ENCODE measurements around the gene DMAC2L.
"Not testable (repeated sequence)": the region's sequence is repeated elsewhere in the genome, so short reads cannot be mapped to it uniquely, and the experiment has no call there.

The DMAC2L gene

DNA sequence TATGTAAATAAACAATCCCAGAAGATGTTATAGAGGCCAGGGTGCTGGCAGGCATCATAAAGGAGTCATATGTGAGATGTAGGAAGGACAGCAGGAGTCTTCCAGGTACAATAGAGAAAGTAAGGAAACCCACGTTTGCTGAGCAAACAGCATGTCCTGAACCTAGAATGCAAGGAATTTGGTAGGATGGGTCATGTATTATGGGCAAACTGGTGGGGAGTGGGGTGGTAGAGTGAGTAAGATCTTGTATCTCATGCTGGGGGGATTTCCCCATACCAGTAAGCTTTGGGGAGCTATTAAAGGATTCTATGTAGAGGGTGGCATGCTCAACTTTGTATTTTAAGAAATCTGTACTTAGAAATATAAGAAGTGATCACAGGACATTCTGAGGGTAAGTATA is 43.6 kb downstream of the DMAC2L start:
- DNase-seq (ENCODE audit: low spot score) = no peak

DNA sequence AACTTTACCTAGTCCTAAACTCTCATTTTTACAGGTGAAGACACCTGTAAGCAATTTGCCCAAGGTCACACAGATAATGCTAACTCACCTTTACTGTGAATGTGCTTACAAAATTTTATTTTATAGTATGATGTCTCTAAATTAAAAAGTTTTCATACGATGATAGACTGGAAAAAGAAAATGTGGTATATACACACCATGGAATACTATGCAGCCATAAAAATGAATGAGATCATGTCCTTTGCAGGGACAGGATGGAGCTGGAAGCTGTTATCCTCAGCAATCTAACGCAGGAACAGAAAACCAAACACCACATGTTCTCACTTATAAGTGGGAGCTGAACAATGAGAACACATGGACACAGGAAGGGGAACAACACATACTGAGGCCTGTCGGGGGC is 44.2 kb downstream of the DMAC2L start:
- not testable (repeated sequence) for DNase-seq (ENCODE audit: low spot score)

DNA sequence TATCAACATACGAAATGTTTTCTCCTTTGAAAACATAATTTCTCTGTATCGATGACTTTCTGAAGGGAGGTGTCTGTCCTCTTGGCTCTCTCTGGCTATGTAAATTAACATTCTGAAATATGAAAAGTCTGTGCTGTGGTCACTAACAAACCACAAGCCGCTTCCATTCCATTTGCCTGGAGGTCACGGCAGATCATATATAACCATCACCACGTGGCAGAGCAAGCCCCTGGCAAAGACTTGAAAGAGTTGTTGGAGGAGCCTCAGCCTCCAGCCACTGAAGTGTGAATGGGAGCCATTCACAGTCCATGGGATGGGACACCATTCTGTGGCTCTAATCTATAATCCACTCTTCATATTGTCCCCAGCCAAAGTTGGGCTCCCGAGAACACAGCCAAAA is 45.0 kb downstream of the DMAC2L start:
- DNase-seq (ENCODE audit: low spot score) = no peak

DNA sequence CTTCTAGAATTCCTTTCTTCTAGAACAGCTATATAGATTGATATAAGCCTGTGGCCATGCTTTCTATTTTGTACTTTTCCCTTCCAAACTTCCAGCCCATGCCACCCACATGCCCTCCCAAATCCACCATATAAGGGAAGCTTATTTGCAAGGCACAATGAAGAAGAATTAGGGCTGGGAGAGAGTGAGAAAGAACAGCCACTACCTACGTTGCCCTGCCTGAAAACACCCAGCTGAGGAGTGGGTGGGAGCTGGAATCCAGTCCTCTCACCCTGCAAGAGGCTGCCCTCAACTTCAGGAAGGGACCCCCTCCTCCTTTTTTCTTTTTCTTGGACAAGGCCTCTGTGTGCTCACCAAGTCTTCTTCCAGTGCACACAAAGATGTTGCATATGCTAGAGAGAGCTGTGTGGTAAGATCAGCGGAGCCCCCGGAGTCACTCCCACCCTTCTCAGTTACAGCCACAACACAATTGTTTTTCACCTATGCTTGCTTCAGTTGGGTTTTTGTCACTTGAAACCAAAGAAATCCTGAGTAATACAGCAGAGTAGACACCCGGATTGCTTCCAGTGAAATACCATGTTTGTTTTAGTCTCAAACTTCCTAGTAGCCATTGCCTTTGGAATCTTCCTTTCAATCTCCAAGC is 45.8 kb downstream of the DMAC2L start:
- no peak for DNase-seq (ENCODE audit: low spot score)

DNA sequence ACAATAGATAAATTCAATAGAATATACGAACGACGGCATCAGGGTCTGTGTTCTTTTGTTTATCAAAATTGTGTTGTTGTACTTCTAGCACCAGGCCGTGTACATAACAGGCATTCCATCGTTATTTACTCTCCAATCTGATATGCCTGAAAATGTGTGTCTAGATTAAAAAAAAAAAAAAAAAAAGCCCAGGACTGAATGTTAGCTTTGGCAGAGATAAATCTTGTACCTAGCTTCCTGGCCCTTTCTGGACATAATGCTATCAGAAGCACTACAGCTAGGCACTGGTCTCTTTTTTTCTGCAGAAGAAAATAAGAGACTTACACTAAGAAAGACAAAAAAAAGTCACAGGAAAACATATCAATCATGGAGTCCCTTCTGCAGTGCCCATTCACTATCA is 47.5 kb downstream of the DMAC2L start:
- DNase-seq (ENCODE audit: low spot score) = no peak

DNA sequence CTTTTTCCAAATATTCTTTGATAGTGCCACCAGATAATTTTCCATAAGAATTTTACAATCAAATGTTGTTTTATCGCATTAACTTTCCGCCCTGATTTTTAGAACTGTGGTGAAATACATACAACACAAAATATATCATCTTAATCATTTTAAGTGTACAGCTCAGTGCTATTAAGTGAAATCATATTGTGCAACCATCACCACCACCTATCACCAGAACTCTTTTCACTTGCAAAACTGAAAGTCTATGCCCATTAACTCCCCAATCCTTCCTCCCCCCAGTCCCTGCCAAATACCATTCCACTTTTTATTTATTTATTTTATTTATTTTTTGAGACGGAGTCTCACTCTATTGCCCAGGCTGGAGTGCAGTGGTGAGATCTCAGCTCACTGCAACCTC is 48.0 kb downstream of the DMAC2L start:
- no peak for DNase-seq (ENCODE audit: low spot score)

DNA sequence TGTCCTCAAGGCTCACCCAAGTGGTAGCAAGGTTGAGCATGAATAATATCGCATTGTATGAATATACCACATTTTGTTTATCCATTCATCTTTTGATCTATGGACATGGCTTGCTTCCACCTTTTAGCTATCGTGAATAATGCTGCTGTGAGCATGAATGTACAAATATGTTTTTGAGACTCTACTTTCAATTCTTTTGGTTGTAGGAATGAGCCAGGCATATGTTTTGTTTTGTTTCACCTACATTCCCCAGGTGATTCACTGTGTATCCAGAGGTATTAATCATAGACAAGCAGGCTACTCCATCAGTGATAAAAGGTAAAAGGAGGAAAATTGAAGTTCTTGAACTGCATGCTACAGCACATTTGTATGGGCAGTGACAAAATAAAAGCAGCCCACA is 48.7 kb downstream of the DMAC2L start:
- DNase-seq (ENCODE audit: low spot score) = no peak

DNA sequence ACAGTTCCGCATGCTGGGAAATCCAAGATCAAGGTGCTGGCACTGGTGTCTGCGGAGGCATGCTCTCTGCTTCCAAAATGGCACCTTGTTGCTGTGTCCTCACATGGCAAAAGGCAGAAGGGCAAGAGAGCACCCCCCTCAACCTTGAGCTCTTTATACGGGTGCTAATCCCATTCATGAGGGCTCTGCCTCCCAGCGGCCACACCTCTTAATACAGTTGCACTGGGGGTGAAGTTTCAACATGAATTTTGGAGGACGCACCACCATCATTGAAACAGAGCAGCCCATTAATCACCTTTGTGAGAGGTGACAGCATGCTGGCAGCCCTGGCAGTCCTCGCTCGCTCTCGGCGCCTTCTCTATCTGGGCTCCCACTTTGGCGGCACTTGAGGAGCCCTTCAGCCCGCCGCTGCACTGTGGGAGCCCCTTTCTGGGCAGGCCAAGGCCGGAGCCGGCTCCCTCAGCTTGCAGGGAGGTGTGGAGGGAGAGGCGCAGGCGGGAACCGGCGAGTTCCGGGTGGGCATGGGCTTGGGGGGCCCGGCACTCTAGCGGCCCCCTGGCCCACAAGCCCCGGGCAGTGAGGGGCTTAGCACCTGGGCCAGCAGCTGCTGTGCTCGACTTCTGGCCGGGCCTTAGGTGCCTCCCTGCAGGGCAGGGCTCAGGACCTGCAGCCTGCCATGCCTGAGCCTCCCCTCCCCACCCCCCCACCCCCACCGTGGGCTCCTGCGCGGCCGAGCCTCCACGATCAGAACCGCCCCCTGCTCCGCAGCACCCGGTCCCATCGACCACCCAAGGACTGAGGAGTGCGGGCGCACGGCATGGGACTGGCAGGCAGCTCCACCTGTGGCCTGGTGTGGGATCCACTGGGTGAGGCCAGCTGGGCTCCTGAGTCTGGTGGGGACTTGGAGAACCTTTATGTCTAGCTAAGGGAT is 49.6 kb downstream of the DMAC2L start:
- not testable (repeated sequence) for DNase-seq (ENCODE audit: low spot score)

DNA sequence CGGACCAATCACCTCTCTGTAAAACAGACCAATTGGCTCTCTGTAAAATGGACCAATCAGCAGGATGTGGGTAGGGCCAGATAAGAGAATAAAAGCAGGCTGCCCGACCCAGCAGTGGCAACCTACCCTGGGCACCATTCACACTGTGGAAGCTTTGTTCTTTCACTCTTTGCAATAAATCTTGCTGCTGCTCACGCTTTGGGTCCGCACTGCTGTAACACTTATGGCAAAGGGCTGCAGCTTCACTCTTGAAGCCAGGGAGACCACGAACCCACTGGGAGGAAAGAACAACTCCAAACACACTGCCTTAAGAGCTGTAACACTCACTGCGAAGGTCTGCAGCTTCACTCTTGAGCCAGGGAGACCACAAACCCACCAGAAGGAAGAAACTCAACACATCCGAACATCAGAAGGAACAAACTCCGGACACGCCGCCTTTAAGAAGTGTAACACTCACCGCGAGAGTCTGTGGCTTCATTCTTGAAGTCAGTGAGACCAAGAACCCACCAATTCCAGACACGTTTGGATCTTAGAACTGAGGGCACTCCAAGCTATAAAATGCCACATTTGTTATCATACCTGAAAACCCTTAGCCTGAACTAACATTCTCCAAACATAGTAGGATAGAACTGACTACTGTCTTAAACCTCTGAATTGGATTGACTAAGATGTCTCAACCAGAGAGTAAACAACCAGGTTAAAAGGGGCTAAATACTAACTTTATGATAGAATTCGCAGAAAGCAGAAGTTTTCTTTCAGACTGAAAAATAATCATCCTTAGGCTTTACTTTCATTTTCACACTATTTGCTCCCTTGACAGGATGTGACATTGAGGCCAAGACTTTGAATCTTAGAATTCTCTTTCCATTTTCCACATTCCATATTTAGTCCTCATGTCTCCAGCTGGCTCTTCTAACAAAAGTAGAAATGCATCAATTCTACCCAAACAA is 50.9 kb downstream of the DMAC2L start:
- peak; percentile 30 for DNase-seq (ENCODE audit: low spot score)

DNA sequence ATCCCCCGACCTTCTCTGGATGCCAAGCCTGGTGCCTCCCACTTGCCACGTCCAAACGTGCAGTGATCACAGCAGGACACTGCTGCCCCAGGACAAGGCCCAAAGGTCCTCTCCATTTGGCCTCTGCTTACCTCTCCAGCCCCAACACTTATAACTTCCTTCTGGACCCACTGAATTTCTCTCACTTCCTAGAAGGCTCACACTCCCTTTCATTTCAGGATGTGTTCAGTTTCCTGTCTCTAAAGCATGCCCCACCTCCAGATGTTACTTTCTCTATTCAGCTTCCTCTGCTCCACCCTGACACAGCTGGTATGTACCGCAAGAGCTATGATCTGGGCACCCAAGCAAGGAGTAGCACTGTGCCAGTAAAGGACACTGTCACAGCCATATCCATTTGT is 51.6 kb downstream of the DMAC2L start:
- DNase-seq (ENCODE audit: low spot score) = peak; percentile 70

DNA sequence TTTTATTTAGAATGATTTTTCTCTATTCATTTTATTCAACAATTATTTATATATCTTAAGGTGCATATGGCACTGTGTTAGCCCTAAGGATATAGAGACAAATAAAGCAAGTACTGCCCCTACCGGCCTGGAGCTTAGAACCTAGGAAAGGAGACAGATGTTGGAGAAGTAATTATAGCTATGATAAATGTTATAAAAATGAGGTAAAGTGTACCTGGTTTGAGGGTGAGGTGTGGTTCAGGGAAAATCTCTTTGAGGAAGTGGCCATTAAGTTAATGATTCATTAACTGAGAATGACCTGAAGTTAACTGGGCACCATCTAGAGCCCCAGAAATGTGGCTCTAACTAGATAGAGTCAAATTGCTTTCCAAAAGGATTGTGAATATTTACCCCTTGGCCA is 52.7 kb downstream of the DMAC2L start:
- DNase-seq (ENCODE audit: low spot score) = no peak

DNA sequence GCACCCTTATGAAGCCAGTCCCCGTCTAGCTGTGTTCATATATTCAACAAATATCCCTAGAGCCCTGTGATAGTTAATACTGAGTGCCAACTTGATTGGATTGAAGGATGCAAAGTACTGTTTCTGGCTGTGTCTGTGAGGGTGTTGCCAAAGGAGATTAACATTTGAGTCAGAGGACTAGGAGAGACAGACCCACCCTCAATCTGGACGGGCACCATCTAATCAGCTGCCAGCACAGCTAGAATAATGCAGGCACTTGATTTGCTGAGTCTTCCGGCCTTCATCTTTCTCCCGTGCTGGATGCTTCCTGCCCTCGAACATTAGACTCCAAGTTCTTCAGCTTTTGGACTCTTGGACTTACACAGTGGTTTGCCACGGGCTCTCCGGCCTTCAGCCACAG is 53.4 kb downstream of the DMAC2L start:
- DNase-seq (ENCODE audit: low spot score) = not testable (repeated sequence)

DNA sequence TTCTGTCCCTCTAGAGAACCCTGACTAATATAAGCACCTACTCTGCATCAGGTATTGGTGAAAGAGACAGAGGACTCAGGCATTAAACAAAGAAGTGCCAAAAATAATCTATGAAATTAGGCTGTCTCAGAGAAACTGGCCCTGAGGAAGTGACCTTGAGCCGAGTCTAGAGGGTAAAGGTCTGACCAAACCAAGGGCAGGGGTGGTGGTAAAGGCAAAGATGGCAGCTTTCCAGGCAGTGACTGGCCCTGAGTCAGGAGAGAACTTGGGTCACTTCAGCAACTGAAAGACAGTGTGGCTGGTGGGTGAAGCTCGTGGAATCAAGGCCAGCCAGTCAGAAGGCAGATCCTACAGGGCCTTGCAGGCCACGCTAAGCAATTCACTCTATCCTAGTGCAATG is 54.0 kb downstream of the DMAC2L start:
- no peak for DNase-seq (ENCODE audit: low spot score)

DNA sequence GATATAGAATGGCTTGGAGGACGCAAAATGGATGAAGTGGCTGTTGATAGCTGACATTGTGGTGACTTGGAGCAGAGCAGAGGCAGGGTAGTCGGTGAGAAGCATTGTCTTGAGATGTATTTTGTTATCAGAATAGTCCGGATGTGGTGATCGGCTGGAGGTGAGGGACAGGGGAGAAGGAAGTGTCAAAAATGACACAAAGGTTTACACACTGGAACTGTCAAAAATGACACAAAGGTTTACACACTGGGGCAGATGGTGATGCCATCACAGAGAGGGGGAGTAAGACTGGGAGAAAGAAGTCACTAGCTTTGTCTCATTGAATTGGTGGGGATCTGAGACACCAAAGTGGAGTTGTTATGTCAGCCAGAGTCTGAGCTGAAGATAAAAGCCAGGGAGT is 54.5 kb downstream of the DMAC2L start:
- peak; percentile 8 for DNase-seq (ENCODE audit: low spot score)

DNA sequence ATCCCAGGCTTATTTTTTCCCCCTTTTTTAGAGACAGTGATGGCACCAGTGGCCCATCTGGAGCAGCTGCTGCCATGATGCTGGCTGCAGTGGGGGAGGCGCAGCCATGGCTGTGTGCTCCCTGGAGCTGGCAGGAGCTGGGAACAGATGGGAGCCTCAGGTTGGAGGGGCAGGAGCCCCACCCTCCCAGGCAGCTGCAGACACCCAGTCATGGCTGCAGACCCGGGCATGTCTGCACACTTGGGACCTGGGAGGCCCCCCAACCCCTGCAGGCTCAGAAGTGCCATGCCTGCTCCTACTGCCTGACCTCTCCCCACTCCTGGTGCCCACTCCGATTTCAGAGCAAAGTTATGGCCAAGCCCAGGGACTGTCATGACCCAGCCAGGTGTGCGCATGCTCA is 59.4 kb downstream of the DMAC2L start:
- DNase-seq (ENCODE audit: low spot score) = no peak

DNA sequence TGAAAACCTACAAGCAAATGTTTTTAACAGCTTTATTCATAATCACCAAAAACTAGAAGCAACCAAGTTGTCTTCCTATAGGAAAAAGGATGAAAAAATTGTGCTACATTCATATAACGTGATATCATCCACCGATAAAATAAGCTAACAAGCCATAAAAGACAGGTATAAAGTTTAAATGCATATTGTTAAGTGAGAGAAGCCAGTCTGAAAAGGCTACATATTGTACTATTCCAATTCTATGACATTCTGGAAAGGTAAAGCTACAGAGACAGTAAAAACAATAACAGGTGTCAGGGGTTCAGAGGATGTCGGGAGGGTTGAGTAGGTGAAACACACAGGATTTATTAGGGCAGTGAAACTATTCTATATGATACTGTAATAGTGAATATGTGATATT is 61.8 kb downstream of the DMAC2L start:
- DNase-seq (ENCODE audit: low spot score) = no peak

DNA sequence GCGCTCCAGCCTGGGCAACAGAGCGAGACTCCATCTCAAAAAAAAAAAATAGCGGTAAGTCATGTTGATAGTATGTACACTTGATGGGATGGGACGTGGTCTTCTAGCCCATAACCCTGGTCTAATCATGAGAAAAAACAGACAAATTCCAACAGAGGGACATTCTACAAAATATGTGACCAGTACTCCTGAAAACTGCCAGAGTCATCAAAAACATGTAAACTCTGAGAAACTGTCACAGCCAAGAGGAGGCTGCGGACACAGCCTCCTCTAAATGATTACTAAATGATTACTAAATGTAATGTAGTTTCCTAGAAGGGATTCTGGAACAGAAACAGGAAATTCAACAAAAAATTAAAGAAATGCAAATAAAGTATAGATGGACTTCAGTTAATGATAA is 63.6 kb downstream of the DMAC2L start:
- no peak for DNase-seq (ENCODE audit: low spot score)

Data from CD4-positive, alpha-beta T cell treated with Interleukin-15 for 4 hours (primary cell).